ENCODE measurements around the gene TBX10. TPM values are rescaled to one million over a fixed set of nuclear protein-coding genes. Genes with fewer than 3 reads are reported as not detected.

Gene TBX10
- total and polyA plus RNA-seq, 2 donors (not counting 3 experiments of a cell fraction or from before 2014, with no cell fraction given) = not detected

DNA sequence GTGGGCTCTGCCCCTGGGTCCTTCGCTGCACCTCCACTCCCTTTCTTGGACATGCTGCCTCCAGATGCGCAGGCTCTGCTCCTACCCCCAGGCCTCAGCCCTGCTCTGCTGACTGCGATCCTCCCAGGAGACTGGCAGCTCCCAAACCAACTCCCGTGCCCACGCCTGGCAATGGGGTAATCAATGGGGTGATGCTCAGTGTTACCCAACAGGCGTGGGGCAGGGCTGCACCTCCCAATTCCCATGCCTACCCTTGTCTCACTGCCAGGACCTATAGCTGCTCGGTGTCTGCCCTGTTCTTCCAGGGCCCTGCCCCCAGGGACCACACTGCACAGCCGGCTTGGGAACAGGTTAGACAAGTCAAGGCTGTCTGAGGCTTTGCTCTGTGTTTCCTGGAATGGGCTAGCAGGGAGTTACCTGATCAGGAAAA is 34.9 kb upstream of the TBX10 start, which contains the start of gene ALDH3B2:
TSS of gene ALDH3B2 (minus strand) at position 182 of the 430 bp plus-strand sequence. CDS start 7,688 bp downstream, outside the sequence.
- H4K20me1 ChIP-seq (replicated peaks; ENCODE audit: control insufficient read depth, extremely low read depth, insufficient read depth, low read length) = no peaks in the 10 kb centered on the region

More for the DNA sequence above, 34.9 kb upstream of the TBX10 start, which contains the start of gene ALDH3B2:
- H3K9me1 ChIP-seq (replicated peaks; ENCODE audit: control insufficient read depth, extremely low read depth, insufficient read depth, low read length) = no peaks in the 10 kb centered on the region
- no peak within 1 kb of the TSS for H3K9ac ChIP-seq (replicated peaks; ENCODE audit: extremely low read depth, insufficient read depth, low read length)
- H3K27ac ChIP-seq (ENCODE audit: insufficient read depth, low read depth, low read length) = no peak within 1 kb of the TSS
- FAIRE-seq (no peak), DNase-seq (ENCODE audit: low read depth, low spot score) (no peak)
- intact Hi-C loops (cut with micrococcal nuclease) = no loop called here
- dilution Hi-C loops (cut with MboI; ENCODE audit: extremely low pct_ligation_motif_present, low sequenced_read_pairs) = no loop called here
- no peak for TF ChIP-seq CTCF (IDR thresholded peaks at IDR 0.05; ENCODE audit: extremely low read depth in 1 of 2, insufficient read depth in 1 of 2, low read depth in 1 of 2, low read length in 2 of 2)
- TF ChIP-seq, protein P1, sequence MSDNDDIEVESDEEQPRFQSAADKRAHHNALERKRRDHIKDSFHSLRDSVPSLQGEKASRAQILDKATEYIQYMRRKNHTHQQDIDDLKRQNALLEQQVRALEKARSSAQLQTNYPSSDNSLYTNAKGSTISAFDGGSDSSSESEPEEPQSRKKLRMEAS (IDR thresholded peaks at IDR 0.05; ENCODE audit: insufficient read depth, insufficient read length) = no peak
- no peak for TF ChIP-seq MYC (IDR thresholded peaks at IDR 0.05; ENCODE audit: low read depth, low read length)
- no peak for TF ChIP-seq GATA2 (IDR thresholded peaks at IDR 0.05; ENCODE audit: insufficient read depth, insufficient read length, low read depth, low read length)
- no peak for TF ChIP-seq POLR2A (IDR thresholded peaks at IDR 0.05; ENCODE audit: low read depth, low read length)
- no peak for TF ChIP-seq JUN (IDR thresholded peaks at IDR 0.05; ENCODE audit: borderline replicate concordance, insufficient read depth, insufficient read length, low read depth)
- no peak for TF ChIP-seq FOS (IDR thresholded peaks at IDR 0.05; ENCODE audit: borderline replicate concordance, insufficient read depth, low read length)
- TF ChIP-seq EZH2 (IDR thresholded peaks at IDR 0.05; ENCODE audit: borderline replicate concordance, low read depth, low read length, severe bottlenecking) = no peak
- no peak for TF ChIP-seq POLR2AphosphoS5 (IDR thresholded peaks at IDR 0.05; ENCODE audit: insufficient read depth, low read depth, low read length)
- no peaks in the 10 kb centered on the region for H3K4me1 ChIP-seq (ENCODE audit: control insufficient read depth, extremely low read depth, insufficient read depth, low read length)
- H3K36me3 ChIP-seq (ENCODE audit: control insufficient read depth in 2 of 2, extremely low read depth in 1 of 2, insufficient read depth in 2 of 2, low read length in 2 of 2) = no peaks in the 10 kb centered on the region
- H3K4me2 ChIP-seq (ENCODE audit: insufficient read depth, low read length) = no peak within 1 kb of the TSS
- no TSS peak for BruUV-seq (replicated peaks)
- H3K4me3 ChIP-seq (replicated peaks in 1 of 3; ENCODE audit: insufficient read depth in 1 of 3, low read depth in 1 of 3, low read length in 3 of 3) = no peak within 1 kb of the TSS
- H3K27me3 ChIP-seq (ENCODE audit: control insufficient read depth in 2 of 2, insufficient read depth in 2 of 2, low read length in 2 of 2) = peaks cover 0 to 3% of the 10 kb centered on the region in 2 experiments
- H3K9me3 ChIP-seq (replicated peaks; ENCODE audit: control insufficient read depth, insufficient read depth, low read length) = no peaks in the 10 kb centered on the region
- no peak within 1 kb of the TSS for H2AFZ ChIP-seq (ENCODE audit: low read depth, low read length)
- POLR2A ChIA-PET = no interaction called here
- CTCF ChIA-PET = interaction anchor here (0.8 to 2.1 kb wide), 2 partner anchors 15 to 36 kb away, joined by 3 to 9 read pairs; no protein-coding TSS in a partner anchor
- H3K79me2 ChIP-seq (ENCODE audit: control insufficient read depth, insufficient read depth, low read length) = no peaks in the 10 kb centered on the region
